WTC11 (cell line): ENCODE measurements around the gene GON7. TPM values are rescaled to one million over a fixed set of nuclear protein-coding genes. Genes with fewer than 3 reads are reported as not detected.
A peak's percentile ranks its signal among the peaks of the same experiment; 100 is the strongest.

Source experiments
- ARID4B ChIP-seq: sonication (generic); formaldehyde crosslinking; IDR thresholded peaks from 2 replicates; pipeline ENCODE4 v1.8.0; 2023; ENCODE audit warnings: missing genetic modification reagents, mild to moderate bottlenecking, borderline replicate concordance
- ATF1 ChIP-seq: sonication (generic); formaldehyde crosslinking; IDR thresholded peaks from 2 replicates; pipeline ENCODE4 v1.8.1; 2023; ENCODE audit warnings: mild to moderate bottlenecking, moderate library complexity, missing genetic modification reagents
- ATF6 ChIP-seq: sonication (generic); formaldehyde crosslinking; IDR thresholded peaks from 2 replicates; pipeline ENCODE4 v1.8.1; 2023; ENCODE audit warnings: mild to moderate bottlenecking, missing genetic modification reagents
- CREM ChIP-seq: sonication (generic); formaldehyde crosslinking; IDR thresholded peaks from 2 replicates; pipeline ENCODE4 v1.8.1; 2022; ENCODE audit warnings: mild to moderate bottlenecking, missing genetic modification reagents, moderate library complexity
- EMX1 ChIP-seq: fragments of 250-450 bp; sonication (Bioruptor Pico); IDR thresholded peaks from 2 replicates; pipeline ENCODE4 v1.8.0; 2021; ENCODE audit warnings: mild to moderate bottlenecking
- FOXP1 ChIP-seq: sonication (generic); formaldehyde crosslinking; IDR thresholded peaks from 2 replicates; pipeline ENCODE4 v1.8.0; 2022; ENCODE audit warnings: missing genetic modification reagents, mild to moderate bottlenecking, moderate library complexity, borderline replicate concordance
- KAT7 ChIP-seq: sonication (generic); formaldehyde crosslinking; IDR thresholded peaks from 2 replicates; pipeline ENCODE4 v1.8.1; 2023; ENCODE audit warnings: missing genetic modification reagents, mild to moderate bottlenecking, borderline replicate concordance
- MAX ChIP-seq: sonication (generic); formaldehyde crosslinking; IDR thresholded peaks from 2 replicates; pipeline ENCODE4 v1.8.0; 2022; ENCODE audit warnings: mild to moderate bottlenecking, missing genetic modification reagents
- MXD4 ChIP-seq: fragments of 250-450 bp; sonication (Bioruptor Pico); IDR thresholded peaks from 2 replicates; pipeline ENCODE4 v1.8.0; 2021; ENCODE audit warnings: mild to moderate bottlenecking, moderate library complexity, borderline replicate concordance
- MYBL2 ChIP-seq: sonication (generic); formaldehyde crosslinking; IDR thresholded peaks from 2 replicates; pipeline ENCODE4 v1.8.1; 2023; ENCODE audit warnings: mild to moderate bottlenecking, moderate library complexity, missing genetic modification reagents
- NFYB ChIP-seq: sonication (generic); formaldehyde crosslinking; conservative IDR thresholded peaks from 2 replicates; pipeline ENCODE4 v1.8.0; 2022; ENCODE audit warnings: low read depth, missing genetic modification reagents
- NR1H2 ChIP-seq: sonication (generic); formaldehyde crosslinking; IDR thresholded peaks from 2 replicates; pipeline ENCODE4 v1.9.0; 2021; ENCODE audit warnings: mild to moderate bottlenecking, moderate library complexity, missing genetic modification reagents
- NR3C1 ChIP-seq: sonication (generic); formaldehyde crosslinking; conservative IDR thresholded peaks from 2 replicates; pipeline ENCODE4 v1.8.1; 2023; ENCODE audit warnings: low read depth, mild to moderate bottlenecking, missing genetic modification reagents
- RORB ChIP-seq: fragments of 250-450 bp; sonication (Bioruptor Pico); IDR thresholded peaks from 2 replicates; pipeline ENCODE4 v1.9.0; 2021; ENCODE audit warnings: mild to moderate bottlenecking
- SOX15 ChIP-seq: fragments of 250-450 bp; sonication (Bioruptor Pico); IDR thresholded peaks from 2 replicates; pipeline ENCODE4 v1.9.0; 2021; ENCODE audit warnings: mild to moderate bottlenecking
- ZNF263 ChIP-seq: sonication (generic); formaldehyde crosslinking; IDR thresholded peaks from 2 replicates; pipeline ENCODE4 v1.8.1; 2022; ENCODE audit warnings: low read depth, mild to moderate bottlenecking, moderate library complexity, missing genetic modification reagents
- ZNF281 ChIP-seq: sonication (generic); formaldehyde crosslinking; IDR thresholded peaks from 2 replicates; pipeline ENCODE4 v1.8.0; 2023; ENCODE audit warnings: mild to moderate bottlenecking, missing genetic modification reagents
- ZNF317 ChIP-seq: sonication (generic); formaldehyde crosslinking; IDR thresholded peaks from 2 replicates; pipeline ENCODE4 v1.8.1; 2023; ENCODE audit warnings: low read depth, mild to moderate bottlenecking, moderate library complexity, missing genetic modification reagents, borderline replicate concordance
- ZNF416 ChIP-seq: fragments of 250-450 bp; sonication (Bioruptor Pico); IDR thresholded peaks from 2 replicates; pipeline ENCODE4 v1.9.0; 2021; ENCODE audit warnings: mild to moderate bottlenecking, inconsistent platforms
- total RNA-seq: library from RNA; stranded (reverse); gene quantifications from 3 replicates; pipeline ENCODE4 v1.2.3, GENCODE V29; 2021
- TF ChIP-seq, protein P1 (sequence below): fragments of 250-450 bp; sonication (Bioruptor Pico); IDR thresholded peaks from 2 replicates; pipeline ENCODE4 v1.9.0; 2021; ENCODE audit warnings: moderate library complexity, mild to moderate bottlenecking, inconsistent platforms, borderline replicate concordance
- TF ChIP-seq, protein P2 (sequence below): fragments of 200-600 bp; IDR thresholded peaks from 2 replicates; pipeline ENCODE4 v1.8.0; 2022; ENCODE audit warnings: antibody characterized with exemption
- TF ChIP-seq, protein P3 (sequence below): sonication (generic); formaldehyde crosslinking; IDR thresholded peaks from 2 replicates; pipeline ENCODE4 v1.8.0; 2022; ENCODE audit warnings: mild to moderate bottlenecking, missing genetic modification reagents
- TF ChIP-seq, protein P4 (sequence below): sonication (generic); formaldehyde crosslinking; IDR thresholded peaks from 2 replicates; pipeline ENCODE4 v1.8.1; 2022; ENCODE audit warnings: mild to moderate bottlenecking, moderate library complexity, missing genetic modification reagents

The GON7 gene
- total RNA-seq, 1 experiment from 2014 or later, result 7.4 TPM

DNA sequence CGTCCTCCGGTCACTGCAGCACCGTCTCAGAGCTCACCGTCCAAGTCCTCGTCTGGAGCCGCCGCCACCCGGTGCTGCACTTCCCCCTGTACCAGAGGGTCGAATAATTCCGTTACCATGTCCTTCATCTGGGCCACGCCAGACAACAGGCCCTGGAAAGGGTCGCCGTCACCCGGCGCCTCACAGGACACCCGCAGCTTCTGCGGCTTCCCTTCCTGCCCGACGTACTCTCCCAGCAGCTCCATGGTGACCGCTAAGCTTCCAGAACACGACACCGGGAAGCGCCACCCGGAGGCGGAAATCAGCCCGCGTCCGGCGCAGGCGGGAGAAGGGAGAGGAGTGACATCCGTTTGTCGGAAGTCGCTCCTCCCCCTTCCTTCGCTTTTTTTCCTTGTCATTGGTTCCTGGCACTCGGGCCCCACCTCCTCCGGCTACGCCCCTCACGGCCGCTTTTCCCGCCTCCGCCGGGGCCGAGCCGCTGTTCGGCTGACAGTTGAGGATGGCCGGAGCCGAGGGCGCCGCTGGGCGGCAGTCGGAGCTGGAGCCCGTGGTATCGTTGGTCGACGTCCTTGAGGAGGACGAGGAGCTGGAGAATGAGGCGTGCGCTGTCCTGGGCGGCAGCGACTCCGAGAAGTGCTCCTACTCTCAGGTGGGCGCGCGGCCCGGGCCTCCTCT is at the start of gene GON7, which contains the start of gene UBR7 (continued):
- TF ChIP-seq ZNF317 (CRISPR knock-in tag) (no peak), ZNF263 (CRISPR knock-in tag) (peak; percentile 37; the same call in 1 of the 2 replicates), NR3C1 (CRISPR knock-in tag) (no peak), CREM (CRISPR knock-in tag) (peak; percentile 70; the same call in 1 of the 2 replicates), MXD4 (CRISPR knock-in tag) (no peak), MYBL2 (CRISPR knock-in tag) (peak; percentile 57; the same call in 1 of the 2 replicates), NR1H2 (no peak), ATF1 (CRISPR knock-in tag) (no peak), RORB (CRISPR knock-in tag) (no peak), EMX1 (no peak), SOX15 (CRISPR knock-in tag) (no peak), NFYB (CRISPR knock-in tag) (no peak; the same call in 1 of the 2 replicates), ATF6 (CRISPR knock-in tag) (no peak), ARID4B (peak; percentile 58; the same call in 1 of the 2 replicates), ZNF416 (no peak), KAT7 (CRISPR knock-in tag) (no peak), MAX (CRISPR knock-in tag) (peak; percentile 92), FOXP1 (CRISPR knock-in tag) (peak; percentile 86; the same call in 1 of the 2 replicates), ZNF281 (no peak)
- TF ChIP-seq, protein P1, sequence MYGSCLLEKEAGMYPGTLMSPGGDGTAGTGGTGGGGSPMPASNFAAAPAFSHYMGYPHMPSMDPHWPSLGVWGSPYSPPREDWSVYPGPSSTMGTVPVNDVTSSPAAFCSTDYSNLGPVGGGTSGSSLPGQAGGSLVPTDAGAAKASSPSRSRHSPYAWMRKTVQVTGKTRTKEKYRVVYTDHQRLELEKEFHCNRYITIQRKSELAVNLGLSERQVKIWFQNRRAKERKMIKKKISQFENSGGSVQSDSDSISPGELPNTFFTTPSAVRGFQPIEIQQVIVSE (CRISPR knock-in tag), result no peak
- TF ChIP-seq, protein P2, sequence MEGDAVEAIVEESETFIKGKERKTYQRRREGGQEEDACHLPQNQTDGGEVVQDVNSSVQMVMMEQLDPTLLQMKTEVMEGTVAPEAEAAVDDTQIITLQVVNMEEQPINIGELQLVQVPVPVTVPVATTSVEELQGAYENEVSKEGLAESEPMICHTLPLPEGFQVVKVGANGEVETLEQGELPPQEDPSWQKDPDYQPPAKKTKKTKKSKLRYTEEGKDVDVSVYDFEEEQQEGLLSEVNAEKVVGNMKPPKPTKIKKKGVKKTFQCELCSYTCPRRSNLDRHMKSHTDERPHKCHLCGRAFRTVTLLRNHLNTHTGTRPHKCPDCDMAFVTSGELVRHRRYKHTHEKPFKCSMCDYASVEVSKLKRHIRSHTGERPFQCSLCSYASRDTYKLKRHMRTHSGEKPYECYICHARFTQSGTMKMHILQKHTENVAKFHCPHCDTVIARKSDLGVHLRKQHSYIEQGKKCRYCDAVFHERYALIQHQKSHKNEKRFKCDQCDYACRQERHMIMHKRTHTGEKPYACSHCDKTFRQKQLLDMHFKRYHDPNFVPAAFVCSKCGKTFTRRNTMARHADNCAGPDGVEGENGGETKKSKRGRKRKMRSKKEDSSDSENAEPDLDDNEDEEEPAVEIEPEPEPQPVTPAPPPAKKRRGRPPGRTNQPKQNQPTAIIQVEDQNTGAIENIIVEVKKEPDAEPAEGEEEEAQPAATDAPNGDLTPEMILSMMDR, result no peak
- TF ChIP-seq, protein P3, sequence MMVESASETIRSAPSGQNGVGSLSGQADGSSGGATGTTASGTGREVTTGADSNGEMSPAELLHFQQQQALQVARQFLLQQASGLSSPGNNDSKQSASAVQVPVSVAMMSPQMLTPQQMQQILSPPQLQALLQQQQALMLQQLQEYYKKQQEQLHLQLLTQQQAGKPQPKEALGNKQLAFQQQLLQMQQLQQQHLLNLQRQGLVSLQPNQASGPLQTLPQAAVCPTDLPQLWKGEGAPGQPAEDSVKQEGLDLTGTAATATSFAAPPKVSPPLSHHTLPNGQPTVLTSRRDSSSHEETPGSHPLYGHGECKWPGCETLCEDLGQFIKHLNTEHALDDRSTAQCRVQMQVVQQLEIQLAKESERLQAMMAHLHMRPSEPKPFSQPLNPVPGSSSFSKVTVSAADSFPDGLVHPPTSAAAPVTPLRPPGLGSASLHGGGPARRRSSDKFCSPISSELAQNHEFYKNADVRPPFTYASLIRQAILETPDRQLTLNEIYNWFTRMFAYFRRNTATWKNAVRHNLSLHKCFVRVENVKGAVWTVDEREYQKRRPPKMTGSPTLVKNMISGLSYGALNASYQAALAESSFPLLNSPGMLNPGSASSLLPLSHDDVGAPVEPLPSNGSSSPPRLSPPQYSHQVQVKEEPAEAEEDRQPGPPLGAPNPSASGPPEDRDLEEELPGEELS (CRISPR knock-in tag), result peak; percentile 69; the same call in 1 of the 2 replicates
- TF ChIP-seq, protein P4, sequence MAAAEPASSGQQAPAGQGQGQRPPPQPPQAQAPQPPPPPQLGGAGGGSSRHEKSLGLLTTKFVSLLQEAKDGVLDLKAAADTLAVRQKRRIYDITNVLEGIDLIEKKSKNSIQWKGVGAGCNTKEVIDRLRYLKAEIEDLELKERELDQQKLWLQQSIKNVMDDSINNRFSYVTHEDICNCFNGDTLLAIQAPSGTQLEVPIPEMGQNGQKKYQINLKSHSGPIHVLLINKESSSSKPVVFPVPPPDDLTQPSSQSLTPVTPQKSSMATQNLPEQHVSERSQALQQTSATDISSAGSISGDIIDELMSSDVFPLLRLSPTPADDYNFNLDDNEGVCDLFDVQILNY (CRISPR knock-in tag), result peak; percentile 99
